Mammary epithelial cell (primary cell): Measurements from ENCODE around the gene IL2RA.

Experiments used
- EZH2 ChIP-seq: IDR thresholded peaks from 2 replicates; pipeline ENCODE4 v1.6.1; 2012; ENCODE audit warnings: low read length, inconsistent platforms, borderline replicate concordance
- TF ChIP-seq, protein P1 (sequence below), 2 donors: IDR thresholded peaks in 1 of 2; conservative IDR thresholded peaks in 1 of 2; 2 replicates each; pipeline ENCODE4 v1.5.1; 2011 to 2012; ENCODE audit warnings: inconsistent platforms in 2 of 2, low read length in 2 of 2, mild to moderate bottlenecking in 2 of 2, control low read depth in 1 of 2, low read depth in 1 of 2; ENCODE audit not compliant: insufficient read depth in 1 of 2; ENCODE audit errors: extremely low read depth in 1 of 2

DNA sequence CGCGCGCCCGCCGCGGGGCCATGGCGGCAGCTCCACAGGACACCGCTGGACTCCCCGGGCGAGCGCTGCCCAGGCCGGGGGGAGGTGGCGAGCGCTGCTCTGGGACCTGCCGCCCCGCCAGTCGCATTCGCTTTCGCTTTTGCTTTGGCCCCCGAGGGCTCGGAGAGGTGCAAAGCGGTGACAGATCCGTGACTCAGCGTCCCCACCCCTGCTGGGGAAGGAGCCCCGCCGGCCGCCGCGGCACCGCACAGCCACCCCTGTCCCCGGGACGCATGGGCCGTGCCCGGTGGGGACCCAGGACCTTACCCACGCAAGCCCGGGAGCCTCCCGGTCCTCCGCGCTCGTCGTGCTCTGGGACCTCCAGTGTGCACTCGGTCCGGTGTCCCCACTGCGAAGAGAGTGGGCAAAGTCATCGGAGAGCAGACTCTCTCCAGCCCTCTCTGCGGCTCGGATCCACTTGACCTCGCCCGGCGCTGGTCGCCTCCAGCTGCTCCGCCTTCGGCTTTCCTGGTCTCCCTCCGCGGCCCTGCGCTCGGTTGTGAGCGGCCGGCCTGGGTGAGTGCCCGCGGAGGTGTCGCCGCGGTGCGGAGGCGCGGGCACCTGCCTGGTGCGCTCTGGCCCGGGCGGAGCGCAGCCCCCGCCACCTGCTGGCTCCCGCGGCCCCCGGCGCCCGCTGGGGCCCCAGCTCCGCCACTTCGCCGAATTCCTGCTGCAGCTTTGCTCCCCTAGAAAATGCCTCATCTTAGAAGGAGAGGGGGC lies 84.5 kb downstream of the IL2RA start, which contains the start of gene IL15RA:
- TF ChIP-seq, protein P1, sequence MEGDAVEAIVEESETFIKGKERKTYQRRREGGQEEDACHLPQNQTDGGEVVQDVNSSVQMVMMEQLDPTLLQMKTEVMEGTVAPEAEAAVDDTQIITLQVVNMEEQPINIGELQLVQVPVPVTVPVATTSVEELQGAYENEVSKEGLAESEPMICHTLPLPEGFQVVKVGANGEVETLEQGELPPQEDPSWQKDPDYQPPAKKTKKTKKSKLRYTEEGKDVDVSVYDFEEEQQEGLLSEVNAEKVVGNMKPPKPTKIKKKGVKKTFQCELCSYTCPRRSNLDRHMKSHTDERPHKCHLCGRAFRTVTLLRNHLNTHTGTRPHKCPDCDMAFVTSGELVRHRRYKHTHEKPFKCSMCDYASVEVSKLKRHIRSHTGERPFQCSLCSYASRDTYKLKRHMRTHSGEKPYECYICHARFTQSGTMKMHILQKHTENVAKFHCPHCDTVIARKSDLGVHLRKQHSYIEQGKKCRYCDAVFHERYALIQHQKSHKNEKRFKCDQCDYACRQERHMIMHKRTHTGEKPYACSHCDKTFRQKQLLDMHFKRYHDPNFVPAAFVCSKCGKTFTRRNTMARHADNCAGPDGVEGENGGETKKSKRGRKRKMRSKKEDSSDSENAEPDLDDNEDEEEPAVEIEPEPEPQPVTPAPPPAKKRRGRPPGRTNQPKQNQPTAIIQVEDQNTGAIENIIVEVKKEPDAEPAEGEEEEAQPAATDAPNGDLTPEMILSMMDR (conservative IDR thresholded peaks at IDR 0.05 in 1 of 2, IDR thresholded peaks at IDR 0.05 in 1 of 2; ENCODE audit: extremely low read depth in 1 of 2, insufficient read depth in 1 of 2, low read depth in 1 of 2, low read length in 2 of 2) = peak in 1 of 2 donors; percentile 29
- no peak for TF ChIP-seq EZH2
